ENCODE results near the gene TENM4.

- TF ChIP-seq, protein P1, sequence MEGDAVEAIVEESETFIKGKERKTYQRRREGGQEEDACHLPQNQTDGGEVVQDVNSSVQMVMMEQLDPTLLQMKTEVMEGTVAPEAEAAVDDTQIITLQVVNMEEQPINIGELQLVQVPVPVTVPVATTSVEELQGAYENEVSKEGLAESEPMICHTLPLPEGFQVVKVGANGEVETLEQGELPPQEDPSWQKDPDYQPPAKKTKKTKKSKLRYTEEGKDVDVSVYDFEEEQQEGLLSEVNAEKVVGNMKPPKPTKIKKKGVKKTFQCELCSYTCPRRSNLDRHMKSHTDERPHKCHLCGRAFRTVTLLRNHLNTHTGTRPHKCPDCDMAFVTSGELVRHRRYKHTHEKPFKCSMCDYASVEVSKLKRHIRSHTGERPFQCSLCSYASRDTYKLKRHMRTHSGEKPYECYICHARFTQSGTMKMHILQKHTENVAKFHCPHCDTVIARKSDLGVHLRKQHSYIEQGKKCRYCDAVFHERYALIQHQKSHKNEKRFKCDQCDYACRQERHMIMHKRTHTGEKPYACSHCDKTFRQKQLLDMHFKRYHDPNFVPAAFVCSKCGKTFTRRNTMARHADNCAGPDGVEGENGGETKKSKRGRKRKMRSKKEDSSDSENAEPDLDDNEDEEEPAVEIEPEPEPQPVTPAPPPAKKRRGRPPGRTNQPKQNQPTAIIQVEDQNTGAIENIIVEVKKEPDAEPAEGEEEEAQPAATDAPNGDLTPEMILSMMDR (conservative IDR thresholded peaks at IDR 0.05; ENCODE audit: low read length): no peak
- no peak for TF ChIP-seq EZH2phosphoT487 (IDR thresholded peaks at IDR 0.05; ENCODE audit: borderline replicate concordance, low read depth, low read length)
These were observed 703.5 kb downstream of the TENM4 start for GRCh38 chr11:78737301-78737700.
